Right atrium auricular region (tissue), 2 donors: ENCODE data around the gene SNAP47. TPM values are rescaled to one million over a fixed set of nuclear protein-coding genes. Genes with fewer than 3 reads are reported as not detected.
A peak's percentile ranks its signal among the peaks of the same experiment; 100 is the strongest.

Source experiments
- DNase-seq: peaks from one replicate; pipeline ENCODE4 v3.0.0-alpha.2; 2019; ENCODE audit warnings: low spot score
- H3K27ac ChIP-seq, 2 donors: fragments of 200-600 bp; sonication (generic); 1 replicate in 1 of 2; 2 replicates in 1 of 2; pipeline ENCODE4 v1.5.1; 2016 to 2019
- H3K27me3 ChIP-seq, 2 donors: fragments of 200-600 bp; sonication (generic); one replicate each; pipeline versions ENCODE4 v1.5.1 to v1.6.0; 2017 to 2019
- H3K36me3 ChIP-seq: fragments of 200-600 bp; sonication (generic); one replicate; pipeline ENCODE4 v1.5.1; 2016
- H3K4me1 ChIP-seq, 2 donors: fragments of 200-600 bp; sonication (generic); one replicate each; pipeline versions ENCODE4 v1.5.1 to v1.6.0; 2017 to 2019
- H3K4me3 ChIP-seq, 2 donors: fragments of 200-600 bp; sonication (generic); 1 replicate in 1 of 2; 2 replicates in 1 of 2; pipeline ENCODE4 v1.5.1; 2017 to 2019; ENCODE audit warnings: mild to moderate bottlenecking in 1 of 2, moderate library complexity in 1 of 2
- H3K9me3 ChIP-seq, 2 donors: fragments of 200-600 bp; sonication (generic); one replicate each; pipeline ENCODE4 v1.5.1; 2019
- total RNA-seq, 2 donors: library from RNA; depleted of rRNA; stranded (reverse); fragments of >200 nt; gene quantifications; one replicate each; pipeline ENCODE4 v1.1.0, GENCODE V29; 2016
- TF ChIP-seq, protein P1 (sequence below), 2 donors: fragments of 200-600 bp; sonication (generic); IDR thresholded peaks; one replicate each; pipeline ENCODE4 v1.5.1; 2019; ENCODE audit warnings: antibody characterized with exemption in 2 of 2

Gene SNAP47
- total RNA-seq, 2 donors from 2014 or later: 39.1 to 102 TPM

DNA sequence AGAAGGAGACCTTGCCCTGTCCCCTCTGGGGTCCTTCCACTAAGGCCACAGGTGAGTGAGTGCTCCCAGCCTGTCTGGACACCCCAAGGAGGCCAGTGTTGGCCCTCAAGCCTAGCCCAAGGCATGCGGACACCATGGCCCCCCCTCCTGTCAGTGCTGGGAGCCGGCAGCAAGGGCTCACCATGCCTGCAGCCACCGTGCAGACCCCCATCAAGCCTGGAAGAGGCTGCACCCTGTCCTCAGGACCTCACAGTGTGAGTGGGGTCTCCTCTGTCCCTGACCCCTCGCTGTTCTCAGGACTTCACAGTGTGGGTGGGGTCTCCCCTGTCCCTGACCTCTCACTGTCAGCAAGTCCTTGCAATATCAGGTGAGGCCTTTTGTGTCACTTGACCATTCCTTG is 47.0 kb downstream of the SNAP47 start:
- H3K4me3 ChIP-seq: no peak overlapping the region
- DNase-seq: peak; percentile 34
- H3K9me3 ChIP-seq: no peaks in the 10 kb centered on the region
- H3K36me3 ChIP-seq: no peaks in the 10 kb centered on the region
- TF ChIP-seq, protein P1, sequence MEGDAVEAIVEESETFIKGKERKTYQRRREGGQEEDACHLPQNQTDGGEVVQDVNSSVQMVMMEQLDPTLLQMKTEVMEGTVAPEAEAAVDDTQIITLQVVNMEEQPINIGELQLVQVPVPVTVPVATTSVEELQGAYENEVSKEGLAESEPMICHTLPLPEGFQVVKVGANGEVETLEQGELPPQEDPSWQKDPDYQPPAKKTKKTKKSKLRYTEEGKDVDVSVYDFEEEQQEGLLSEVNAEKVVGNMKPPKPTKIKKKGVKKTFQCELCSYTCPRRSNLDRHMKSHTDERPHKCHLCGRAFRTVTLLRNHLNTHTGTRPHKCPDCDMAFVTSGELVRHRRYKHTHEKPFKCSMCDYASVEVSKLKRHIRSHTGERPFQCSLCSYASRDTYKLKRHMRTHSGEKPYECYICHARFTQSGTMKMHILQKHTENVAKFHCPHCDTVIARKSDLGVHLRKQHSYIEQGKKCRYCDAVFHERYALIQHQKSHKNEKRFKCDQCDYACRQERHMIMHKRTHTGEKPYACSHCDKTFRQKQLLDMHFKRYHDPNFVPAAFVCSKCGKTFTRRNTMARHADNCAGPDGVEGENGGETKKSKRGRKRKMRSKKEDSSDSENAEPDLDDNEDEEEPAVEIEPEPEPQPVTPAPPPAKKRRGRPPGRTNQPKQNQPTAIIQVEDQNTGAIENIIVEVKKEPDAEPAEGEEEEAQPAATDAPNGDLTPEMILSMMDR (IDR thresholded peaks at IDR 0.05): no peak
- H3K4me1 ChIP-seq: peaks cover 0 to 14% of the 10 kb centered on the region in 2 donors
- no peak overlapping the region for H3K27ac ChIP-seq
- no peaks in the 10 kb centered on the region for H3K27me3 ChIP-seq

DNA sequence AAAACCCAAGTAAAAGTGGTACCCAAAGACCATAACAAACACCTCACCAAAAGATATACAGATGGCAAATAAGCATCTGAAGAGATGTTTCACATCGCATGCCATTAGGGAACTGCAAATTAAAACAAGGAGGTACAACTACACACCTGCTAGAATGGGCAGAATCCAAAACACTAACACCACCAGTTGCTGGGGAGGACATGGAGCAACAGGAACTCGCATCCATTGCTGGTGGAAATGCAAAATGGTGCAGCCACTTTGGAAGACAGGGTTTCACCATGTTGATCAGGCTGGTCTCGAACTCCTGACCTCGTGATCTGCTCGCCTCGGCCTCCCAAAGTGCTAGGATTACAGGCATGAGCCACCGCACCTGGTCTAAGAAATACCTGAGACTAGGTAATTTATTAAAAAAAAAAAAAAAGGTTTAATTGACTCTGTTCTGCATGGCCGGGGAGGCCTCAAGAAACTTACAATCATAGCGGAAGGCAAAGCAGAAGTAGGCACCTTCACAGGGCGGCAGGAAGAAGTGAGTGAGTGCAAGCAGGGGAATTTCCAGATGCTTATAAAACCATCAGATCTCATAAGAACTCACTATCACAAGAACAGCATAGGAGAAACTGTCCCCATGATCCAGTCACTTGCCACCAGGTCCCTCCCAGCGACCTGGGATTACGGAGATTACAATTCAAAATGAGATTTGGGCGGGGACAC is 50.0 kb downstream of the SNAP47 start:
- no peaks in the 10 kb centered on the region for H3K36me3 ChIP-seq
- no peaks in the 10 kb centered on the region for H3K9me3 ChIP-seq
- DNase-seq: peak; percentile 32
- no peak overlapping the region for H3K4me3 ChIP-seq
- H3K27me3 ChIP-seq: no peaks in the 10 kb centered on the region
- peaks cover 0 to 31% of the 10 kb centered on the region in 2 donors for H3K4me1 ChIP-seq
- no peak overlapping the region for H3K27ac ChIP-seq
- TF ChIP-seq, protein P1 (IDR thresholded peaks at IDR 0.05): no peak

DNA sequence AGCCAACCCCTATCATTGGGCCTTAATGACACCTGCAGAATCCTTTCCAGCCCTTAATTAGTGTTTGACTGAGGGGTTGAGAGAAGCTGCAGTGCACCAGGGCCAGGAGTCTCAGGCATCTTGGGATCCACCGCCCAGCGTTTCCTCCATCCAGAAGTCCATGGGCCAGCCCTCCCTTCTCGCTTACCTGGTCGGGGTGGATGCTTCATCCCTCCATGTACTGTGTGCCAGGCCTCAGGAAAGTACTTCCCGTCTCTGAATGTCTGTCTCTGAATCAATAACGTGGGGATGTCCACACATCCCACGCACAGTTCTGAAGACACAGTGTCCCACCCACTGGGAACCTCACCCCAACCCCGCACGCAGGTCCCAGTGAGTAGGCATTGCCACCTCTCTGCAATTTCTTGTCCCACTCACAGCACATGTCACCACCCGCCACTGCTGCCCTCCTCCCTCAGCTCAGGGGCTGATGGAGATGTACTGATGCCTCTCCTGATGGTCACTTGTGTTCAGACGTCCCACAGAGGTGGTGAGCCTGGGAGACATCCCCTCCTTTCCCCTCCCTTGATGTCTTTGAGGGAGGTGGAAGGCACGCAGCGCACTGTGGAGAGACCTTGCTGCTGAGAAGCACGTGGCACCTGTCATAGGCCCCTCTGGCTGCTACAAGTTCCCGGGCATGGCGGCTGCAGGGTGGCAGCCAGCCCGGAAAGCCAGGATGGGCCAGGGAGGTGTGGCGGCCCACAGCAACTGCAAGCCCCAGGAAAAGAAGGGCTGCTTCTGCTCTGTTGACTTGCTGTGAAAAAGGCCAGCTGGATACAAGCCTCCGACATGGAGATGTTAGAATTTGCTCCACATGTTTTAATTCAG is 50.8 kb downstream of the SNAP47 start:
- peak; percentile 51 for DNase-seq
- Histone ChIP-seq H3K27ac (no peak overlapping the region), H3K4me3 (no peak overlapping the region)

DNA sequence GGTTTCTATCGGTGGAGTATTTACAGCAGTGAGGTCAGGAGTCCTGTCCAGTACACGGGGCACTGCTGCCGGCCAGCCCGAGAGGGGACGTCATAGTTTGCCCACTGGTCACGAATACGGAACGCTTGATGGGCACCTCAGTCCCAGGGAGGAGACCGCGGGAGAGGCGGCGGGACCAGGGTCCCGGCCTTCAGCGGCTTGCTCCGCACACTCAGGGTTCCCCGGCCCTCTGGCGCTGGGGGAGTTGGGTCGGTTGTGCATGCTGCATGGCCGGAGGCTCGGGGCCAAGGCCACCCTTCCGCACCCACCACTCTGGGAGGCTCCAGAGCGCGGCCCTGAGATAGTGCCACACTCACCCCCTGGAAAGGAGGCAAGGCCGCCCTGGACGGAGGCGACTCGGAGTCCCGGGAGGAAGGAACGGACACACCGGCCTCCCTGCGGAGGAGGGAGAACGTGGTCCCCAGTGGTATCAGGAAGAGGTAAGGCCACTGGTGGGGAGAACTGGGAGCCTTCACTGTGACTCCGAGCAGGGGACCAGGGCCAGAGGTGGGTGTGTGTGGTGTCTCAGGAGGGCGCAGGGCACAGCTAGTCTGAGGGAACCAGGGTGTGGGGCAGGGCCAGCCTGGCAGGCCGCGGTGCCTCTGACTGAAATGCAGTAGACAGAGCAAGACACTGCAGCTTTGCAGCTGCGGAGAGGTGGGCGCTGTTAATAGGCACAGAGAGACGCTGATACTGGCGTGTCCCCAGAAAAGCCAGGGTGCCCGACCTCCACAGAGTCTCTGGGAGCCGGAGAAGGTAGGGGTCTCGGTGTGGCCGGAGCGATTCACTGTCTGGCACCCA is 51.7 kb downstream of the SNAP47 start:
- Histone ChIP-seq H3K36me3 (no peaks in the 10 kb centered on the region), H3K27ac (peak overlapping the region; percentile 66 to 67), H3K9me3 (no peaks in the 10 kb centered on the region), H3K27me3 (no peaks in the 10 kb centered on the region), H3K4me3 (peak overlapping the region; percentile 49 to 70), H3K4me1 (peaks cover 0 to 31% of the 10 kb centered on the region in 2 donors)
- peak; percentile 59 for DNase-seq
- TF ChIP-seq, protein P1 (IDR thresholded peaks at IDR 0.05): no peak

More for the DNA sequence above, 50.8 kb downstream of the SNAP47 start:
- TF ChIP-seq, protein P1 (IDR thresholded peaks at IDR 0.05): no peak
- Histone ChIP-seq H3K4me1 (peaks cover 0 to 31% of the 10 kb centered on the region in 2 donors), H3K36me3 (no peaks in the 10 kb centered on the region), H3K27me3 (no peaks in the 10 kb centered on the region), H3K9me3 (no peaks in the 10 kb centered on the region)

DNA sequence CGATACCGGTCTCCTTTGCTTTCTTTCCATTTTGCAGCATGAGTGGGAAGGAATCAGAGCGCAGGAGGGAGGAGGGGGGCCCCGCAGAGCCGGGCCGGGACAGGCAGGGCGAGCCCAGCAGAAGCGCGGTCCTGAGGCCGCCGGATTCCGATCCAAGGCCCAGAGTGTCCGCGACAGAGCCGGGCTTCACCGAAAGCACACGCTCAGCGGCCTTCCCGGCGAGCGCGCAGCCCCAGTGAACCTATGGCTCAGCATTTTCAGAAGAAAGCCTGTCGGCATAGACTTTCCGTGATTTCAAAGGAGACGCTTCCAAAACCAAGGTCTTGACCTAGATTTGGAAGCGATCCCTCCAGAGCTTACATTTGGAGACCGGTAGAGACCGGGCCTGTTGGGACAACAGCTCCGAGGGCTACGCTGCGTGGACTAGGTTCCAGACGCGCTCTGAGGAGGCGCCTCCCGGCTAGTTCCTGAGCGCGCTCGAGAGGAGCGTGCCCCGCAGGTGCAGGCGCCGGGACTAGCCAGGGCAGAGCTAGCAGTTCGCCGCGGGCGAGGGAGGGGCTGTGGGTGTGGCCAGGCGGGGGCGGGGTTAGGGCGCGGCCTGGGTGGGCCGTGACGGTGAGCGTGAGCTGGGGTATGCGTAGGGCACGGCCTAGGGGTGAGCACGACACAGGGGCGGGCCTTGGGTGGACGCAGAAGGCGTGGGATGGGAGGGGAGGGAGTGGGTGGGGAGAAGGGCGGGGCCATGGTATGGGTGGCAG is 52.5 kb downstream of the SNAP47 start:
- TF ChIP-seq, protein P1 (IDR thresholded peaks at IDR 0.05): no peak
- Histone ChIP-seq H3K36me3 (no peaks in the 10 kb centered on the region), H3K27ac (peak overlapping the region; percentile 66 to 67), H3K27me3 (no peaks in the 10 kb centered on the region), H3K4me3 (peak overlapping the region; percentile 49 to 70), H3K9me3 (no peaks in the 10 kb centered on the region), H3K4me1 (peaks cover 0 to 31% of the 10 kb centered on the region in 2 donors)
- peak; percentile 86 for DNase-seq
